GM19351 (cell line): ENCODE data around the gene GAK.
A peak's percentile ranks its signal among the peaks of the same experiment; 100 is the strongest.

ENCODE experiments used
- ATAC-seq: cut with Tn5 transposase; IDR thresholded peaks from one replicate; pipeline ENCODE4 v1.9.1; 2021; ENCODE audit warnings: mild to moderate bottlenecking, moderate library complexity; ENCODE audit not compliant: unreplicated experiment

GAK gene

DNA sequence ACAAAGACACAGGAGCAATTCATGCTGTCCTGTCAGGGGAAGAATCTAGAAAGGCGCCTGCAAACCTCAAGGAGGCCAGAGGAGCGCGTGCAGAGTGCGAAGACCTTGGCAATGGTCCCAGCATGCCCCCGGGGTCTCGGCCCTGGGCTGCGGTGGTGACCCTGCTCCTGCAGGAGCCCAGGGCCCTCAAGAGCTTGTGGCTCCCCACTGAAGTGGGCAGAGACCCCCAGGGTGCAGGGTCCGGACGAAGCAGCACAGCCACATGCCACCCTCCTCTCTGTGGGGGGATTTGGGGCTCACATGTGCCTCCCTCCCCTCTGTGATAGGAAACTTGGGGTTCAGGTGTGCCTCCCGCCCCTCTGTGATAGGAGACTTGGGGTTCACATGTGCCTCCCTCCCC is 39.3 kb downstream of the GAK start:
- ATAC-seq, result no peak

DNA sequence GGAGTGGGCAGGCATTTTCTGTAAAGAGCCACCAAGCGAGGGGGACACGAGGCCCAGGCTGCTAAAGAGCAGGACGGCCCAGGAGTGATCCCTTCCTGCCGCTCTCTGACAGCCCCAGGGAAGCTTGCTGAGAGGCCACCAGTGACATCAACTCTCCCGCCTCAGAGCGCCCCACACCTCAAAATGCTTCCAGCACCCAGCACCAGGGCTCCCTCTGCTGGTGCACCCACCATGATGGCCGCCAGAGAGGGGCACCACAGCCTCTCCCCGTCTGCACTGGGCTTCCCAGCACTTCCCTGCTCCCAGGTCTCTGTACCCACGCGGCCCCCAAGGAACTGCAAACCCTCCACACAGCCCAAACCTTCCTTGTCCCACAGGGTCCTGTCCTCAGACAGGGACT is 40.4 kb downstream of the GAK start:
- ATAC-seq, result no peak

DNA sequence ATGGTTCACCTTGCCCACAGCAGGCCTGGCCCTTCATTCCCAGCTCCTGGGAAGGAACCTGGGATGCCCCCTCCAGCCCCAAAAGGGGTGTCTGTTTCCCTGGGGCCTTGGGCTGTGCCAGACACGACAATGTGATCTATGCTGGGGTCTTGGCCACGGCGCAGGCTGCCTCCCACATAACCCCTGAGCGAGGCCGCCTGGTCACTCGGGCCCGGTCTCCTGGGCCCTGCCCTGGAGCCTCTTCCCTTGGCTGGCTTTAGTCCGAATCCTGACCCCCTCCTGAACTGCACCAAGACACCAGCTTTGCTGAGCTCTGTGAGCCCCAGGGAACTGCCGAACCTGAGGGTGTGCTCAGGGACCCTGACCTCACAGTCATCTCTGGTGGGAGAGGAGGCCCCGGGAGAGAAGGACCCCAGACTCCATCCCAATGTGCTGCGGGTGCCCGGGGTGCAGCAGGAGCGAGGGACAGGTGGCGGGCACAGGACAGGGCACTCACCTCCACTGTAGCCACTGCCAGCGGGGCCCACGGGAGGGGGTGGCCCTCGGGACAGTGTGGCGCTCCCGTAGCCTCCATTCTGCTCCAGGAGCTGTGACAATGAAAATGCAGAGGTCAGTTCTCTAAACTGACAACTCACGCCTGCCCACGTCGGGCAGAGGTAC is 42.0 kb downstream of the GAK start:
- ATAC-seq, result no peak

DNA sequence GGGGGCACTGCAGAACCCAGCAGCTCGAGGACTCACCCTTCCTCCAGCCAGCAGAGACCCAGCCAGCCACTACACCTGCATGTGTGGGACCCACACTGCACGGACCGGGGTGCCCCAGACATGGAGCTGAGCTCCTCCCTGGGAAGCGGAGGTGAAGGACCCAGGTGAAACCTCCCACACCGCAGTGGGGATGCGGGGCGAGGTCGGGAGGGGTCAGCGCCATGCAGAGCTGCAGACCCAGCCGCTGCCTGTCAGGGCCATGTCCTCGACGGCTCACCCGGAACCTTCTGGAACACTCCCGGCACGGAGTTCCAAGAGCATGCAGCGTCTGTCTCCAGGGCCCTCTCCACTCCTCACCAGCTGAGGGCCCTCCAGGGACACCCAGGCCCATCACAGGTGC is 42.6 kb downstream of the GAK start:
- no peak for ATAC-seq

DNA sequence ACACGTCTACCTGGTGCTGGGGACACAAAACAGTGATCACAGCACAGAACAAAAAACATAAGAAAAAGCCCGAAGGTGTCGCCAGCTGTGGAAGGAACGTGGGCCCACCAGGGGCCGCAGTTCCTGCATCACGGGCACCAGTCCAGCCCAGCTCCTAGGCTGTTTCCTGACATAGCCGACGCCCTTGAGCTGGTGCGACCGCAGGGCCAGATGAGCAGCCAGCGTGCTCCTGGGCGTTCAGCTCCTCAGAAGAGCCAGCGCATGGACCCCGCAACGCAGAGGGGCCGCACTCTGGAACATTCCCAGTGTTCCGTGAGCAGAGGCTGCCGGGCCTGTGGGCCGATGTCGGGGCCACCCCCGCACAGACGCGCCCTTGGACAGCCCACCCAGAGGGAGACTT is 44.1 kb downstream of the GAK start:
- ATAC-seq, result no peak

DNA sequence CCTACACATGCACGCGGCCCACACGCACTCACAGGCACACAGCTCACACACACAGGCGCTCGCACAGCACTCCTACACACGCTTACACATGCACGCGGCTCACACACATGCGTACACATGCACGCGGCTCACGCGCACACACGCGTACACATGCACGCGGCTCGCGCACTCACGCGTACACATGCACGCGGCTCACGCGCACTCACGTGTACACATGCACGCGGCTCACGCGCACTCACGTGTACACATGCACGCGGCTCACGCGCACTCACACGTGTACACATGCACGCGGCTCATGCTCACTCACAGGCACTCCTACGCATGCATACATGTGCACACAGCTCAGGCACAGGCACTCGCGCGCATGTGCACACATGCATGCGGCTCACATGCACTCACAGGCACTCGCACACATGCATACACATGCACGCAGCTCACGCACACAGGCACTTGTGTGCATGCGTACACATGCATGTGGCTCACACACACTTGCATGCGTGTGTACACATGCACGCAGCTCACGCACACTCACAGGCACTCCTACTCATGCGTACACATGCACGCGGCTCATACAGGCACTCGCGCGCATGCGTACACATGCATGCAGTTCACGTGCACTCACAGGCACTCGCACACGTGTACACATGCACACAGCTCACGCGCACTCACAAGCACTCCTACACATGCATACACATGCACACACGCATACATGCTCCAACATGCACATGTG is 44.9 kb downstream of the GAK start:
- ATAC-seq, result no peak

DNA sequence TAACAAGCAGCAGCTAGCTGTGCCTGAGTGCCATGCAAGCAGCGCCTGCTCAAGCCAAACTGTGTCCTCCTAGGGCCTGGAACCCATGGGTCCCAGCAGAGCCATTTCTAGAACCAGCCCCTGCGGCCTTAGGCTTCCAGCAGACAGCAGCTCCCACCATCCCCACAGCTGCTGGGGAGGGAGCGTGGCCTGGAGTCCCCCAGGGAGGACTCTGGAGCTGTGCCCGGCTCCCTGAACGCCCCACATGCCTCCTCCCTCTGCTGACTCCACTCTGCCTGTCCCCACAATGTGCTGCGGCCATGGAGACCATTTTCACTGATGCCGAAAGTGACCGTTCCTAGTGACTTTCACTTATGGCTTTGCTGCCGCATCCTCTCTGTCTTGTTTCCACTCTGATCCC is 45.9 kb downstream of the GAK start:
- ATAC-seq, result no peak

DNA sequence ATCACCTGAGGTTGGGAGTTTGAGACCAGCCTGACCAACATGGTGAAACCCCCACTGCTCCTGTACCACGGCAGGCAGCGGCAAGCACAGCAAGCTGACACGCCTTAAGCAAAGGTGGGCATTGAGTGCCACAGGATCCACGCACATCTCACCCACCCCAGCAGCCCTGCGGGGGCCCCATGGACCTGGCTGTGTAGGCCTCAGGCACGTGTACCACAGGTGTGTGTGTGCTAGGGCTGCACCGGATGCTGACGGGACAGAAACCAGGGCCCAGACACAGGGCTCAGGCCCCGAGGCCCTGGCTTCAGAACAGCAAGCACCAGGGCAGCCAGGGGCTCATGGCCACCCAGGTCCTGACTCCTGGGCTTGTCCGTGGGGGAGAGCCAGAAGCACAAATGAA is 46.8 kb downstream of the GAK start:
- no peak for ATAC-seq

DNA sequence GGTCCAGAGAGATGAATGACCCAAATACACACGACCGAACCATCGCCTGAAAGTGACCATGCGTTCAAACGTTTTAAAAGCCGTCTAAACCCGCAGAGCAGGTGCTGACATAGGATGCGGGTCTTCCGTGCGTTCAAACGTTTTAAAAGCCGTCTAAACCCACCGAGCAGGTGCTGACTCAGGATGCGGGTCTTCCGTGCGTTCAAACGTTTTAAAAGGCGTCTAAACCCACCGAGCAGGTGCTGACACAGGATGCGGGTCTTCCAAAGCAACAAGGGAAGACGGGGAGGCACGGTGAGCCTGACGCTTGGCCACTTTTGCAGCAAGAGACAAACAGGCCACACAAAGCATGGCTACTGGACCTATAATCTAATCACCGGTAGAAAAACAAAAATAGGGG is 47.2 kb downstream of the GAK start:
- ATAC-seq, result no peak

DNA sequence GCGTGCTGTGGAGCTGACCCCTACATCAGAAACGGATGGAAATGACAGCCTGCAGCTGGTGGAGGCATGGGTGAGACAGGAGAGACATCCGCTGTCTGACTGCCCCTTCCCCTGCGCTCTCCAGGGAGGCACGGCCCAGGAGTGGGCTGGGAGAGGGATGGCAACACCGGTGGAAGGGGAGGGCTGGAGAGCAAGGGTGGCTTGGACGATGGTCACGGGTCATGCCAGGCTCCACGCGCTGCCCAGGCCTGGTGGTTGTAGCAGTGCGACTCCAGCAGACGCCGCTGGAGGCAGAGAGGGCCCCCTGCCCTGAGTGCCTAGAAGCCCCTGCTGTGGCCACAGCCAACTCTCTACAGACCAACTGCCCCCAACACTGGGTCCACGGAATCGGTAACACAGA is 47.9 kb downstream of the GAK start:
- ATAC-seq, result no peak

DNA sequence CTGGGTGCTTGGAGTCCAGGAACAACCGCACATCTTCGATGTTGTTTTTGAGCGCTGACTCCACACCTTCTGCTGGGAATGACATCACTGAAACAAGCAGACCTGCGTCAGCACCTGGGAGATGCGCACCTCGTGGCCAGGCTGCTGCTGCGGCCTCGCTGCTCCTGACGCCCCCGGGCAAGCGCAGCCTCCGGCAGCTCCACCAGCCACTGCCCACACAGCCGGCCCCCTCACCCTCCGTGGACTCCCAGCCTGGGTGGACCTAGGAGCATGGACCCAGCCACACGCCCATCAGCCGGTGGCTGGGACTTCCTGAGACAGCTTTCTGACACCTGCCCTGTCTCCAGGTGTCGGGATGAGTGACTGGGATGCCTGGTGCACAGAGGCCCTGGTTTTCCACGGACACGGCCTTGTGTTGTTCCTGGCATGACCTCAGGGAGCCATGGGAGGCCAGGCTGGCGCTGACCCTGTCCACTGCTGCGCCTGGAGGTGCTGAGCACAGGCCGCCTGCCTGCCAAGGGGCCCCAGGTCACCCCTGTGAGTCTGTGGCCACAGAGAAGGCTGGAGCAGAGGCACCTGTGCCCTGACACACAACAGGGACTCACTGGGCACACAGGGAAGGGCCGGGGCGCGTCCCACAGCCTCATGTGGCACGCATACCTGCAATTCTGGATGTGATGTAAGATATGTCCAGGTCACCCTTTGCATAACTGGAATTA is 48.6 kb downstream of the GAK start:
- ATAC-seq, result no peak

DNA sequence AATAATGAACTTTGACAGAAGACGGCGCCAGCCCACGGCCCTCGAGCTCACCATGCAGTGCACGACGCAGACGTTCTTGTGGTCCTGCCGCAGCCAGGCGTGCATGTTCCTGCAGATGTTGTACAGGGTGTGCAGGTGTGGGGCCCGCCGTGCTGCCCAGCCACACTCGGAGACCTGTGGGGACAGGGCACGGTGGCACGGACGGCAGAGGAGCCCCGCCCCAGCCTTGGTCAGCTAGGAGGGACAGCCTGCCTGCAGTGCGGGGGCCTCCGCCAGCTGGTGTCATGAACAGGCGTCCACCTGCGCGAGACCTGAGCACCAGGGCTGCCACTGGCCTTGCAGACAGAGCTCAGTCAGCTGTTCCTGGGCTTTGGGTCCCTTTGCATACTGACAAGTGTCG is 49.5 kb downstream of the GAK start:
- ATAC-seq, result no peak

DNA sequence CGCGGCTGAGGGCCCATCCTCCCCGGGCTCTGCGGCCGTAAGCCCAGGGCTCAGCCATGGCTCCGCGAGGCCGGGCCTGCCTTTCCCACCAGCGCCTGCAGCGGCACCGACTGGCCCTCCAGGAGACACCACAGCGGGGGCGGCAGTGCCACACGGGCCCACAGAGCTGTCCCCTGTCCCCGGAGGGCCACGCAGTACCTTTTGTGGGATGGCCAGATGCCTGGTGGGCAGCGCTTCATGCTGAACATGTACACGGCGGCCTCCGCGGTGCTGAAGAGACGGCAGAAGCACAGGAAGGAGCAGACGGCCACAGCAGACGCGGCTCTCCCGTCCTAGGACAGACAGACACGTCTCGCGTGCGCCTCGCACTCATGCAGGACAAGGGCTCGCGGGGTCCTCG is 50.4 kb downstream of the GAK start:
- ATAC-seq, result no peak

DNA sequence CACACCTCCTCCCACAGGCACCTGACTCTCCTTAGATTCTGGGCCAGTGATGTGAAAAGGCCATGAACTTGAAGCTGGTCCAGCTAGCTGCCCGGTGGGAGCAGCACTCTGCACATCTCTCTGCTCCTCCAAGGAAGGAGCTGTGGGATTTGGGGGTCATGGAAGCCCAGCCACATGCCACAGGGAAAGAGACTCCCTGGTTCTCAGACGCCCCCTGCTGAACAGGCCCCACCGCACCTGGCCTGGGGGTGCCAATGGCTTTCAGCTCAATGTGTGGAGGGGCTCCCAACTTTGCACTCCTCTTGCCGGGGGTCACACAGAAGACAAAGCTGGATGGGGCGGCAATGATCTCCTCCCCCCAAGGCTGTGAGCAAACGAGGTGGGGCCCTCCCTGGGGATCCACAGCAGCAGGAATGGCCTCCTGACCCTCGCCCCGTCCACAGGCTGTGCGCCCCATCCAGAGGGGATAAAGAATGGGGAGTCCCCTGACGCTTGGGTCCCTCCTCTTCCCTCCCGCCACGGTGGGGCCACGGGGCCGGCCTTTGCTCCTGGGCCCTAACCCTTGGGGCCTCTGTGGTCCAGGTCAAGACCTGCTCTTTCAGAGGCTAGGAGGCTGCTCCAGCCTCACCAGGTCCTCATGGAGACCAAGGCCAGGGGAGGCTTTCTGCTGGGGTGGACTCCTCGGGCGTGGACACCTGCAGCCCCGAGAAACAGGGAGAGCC is 51.3 kb downstream of the GAK start:
- no peak for ATAC-seq

DNA sequence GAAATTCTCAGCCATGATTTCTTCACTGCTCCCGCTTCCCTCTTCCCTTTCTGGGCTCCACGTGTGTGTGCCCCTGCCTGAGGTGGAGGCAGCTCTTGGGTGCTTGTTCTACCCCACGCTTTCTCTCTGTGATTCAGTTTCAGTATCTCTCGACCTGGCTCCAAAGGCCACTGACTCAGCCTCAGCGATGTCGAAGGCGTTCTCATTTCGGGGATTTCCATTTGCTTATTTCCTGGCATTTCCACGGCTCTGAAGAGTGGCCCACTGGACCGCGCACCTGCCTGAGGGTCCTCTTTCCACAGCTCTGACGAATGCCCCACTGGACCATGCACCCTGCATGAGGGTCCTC is 52.4 kb downstream of the GAK start:
- peak; percentile 68 for ATAC-seq

DNA sequence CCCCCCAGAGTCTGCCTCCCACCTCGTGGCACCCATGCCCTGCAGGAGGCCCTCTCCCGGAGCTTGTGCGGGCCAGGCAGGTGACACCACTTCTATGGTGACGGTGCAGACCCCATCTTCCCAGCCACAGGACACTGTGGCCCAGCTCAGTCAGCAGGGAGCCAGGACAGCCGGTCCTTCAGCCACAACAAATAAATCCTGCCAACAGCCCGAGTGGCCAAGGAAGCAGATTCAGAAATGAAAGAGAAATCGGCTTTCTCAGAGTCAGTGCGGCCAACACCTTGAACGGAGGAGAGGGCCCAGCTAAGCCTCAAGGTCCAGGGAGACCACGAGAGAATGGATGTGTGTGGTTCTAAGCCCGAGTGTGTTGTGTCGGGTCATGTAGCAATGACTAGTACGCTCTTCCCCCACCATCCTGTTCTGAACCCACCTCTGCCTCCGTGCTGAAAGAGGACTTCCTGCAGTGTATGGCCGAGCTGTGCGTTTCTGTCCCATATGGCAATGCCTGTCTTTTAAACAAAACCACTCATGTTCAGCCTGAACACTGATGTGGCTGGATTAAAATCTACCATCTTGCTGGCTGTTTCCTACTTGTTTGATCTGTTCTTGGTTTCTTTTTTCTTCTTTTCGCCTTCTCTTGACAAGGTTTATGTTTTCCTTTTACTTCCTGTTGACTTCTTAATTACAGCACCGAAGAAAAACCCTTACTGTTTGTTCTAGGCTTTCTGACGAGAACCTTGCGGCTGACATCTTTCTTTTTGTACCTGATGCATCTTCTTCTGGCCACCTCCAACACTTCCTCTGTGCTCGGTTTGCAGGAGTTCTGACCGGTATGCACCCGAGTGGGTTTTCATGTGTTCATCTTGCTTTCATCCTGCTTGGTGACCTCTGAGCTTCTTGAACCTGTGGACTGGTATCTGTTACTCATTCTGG is 53.1 kb downstream of the GAK start:
- ATAC-seq, result peak; percentile 25

DNA sequence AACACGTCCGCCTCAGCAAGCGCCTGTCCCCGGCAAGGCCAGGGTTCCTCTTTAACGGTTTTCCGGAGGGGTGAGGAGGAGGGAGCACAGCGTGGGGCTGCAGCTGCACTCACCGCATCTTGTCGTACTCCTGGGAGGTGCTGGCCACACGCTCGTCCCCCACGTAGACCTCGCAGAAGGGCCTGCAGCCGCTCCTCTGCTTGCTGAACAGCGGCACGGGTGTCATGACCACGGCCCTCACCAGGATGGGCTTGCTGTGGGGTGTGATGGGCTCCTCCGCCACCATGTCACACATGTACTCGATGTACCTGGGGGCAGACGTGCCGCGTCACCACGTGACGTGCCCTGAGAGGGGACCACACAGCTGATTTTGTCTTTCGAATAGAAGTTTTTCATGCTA is 54.6 kb downstream of the GAK start:
- ATAC-seq, result no peak

DNA sequence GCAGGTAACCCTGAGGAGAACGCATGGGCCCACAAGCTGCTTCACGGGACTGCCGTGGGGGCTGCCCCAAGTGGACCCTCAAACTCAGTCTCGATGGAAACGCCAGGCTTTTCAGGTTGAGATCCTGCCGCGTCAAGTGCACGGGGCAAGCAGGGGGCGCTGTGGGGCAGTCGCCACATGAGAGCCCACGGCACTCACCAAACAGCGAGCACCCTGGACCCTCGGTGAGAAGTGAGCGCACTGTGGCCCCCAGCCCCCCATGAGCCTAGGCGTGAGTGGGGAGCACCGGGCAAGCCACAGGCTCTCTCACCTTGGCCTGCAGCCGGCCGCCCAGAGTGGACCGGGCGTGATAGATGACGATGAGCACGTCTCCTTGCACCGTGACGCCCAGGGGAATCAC is 55.3 kb downstream of the GAK start:
- no peak for ATAC-seq

DNA sequence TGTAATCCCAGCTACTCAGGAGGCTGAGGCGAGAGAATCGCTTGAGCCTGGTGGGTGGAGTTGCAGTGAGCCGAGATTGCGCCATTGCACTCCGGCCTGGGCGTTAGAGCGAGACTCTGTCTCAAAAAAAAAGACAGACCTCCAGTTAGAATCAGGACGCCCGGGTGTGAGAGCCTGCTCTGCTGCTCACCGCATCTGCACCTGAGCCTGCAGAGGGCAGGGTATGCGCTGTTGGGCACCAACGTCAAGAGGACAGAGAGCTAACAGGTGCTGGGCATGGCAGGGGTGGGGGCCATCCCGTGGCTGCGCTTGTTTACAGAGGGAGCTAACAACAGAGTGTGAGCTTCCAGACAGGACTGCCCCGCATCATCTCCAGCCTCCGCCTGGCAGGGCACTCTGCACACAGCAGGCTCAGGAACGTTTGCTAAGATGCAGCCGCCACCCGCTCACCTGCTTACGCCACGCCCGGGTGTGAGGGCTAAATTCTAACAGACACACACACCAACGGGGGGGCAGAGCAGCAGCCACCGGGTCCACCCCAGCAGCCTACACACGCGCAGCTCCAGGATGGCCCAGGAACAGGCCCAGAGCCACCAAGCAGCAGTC is 56.2 kb downstream of the GAK start:
- ATAC-seq, result no peak
